Activated CD8-positive, alpha-beta memory T cell treated with anti-CD3 and anti-CD28 coated beads for 36 hours (primary cell): ENCODE results near the gene TECPR1. TPM values are rescaled to one million over a fixed set of nuclear protein-coding genes. Genes with fewer than 3 reads are reported as not detected.

Experiments
- CTCF ChIA-PET: fragments of 350-600 bp; sonication (Branson Sonifier 250); formaldehyde crosslinking; loops from one replicate; lab custom pipeline; 2021; ENCODE audit warnings: antibody characterized with exemption; lab: Charles Lee
- POLR2A ChIA-PET: fragments of 350-600 bp; sonication (Branson Sonifier 250); formaldehyde crosslinking; loops from one replicate; lab custom pipeline; 2021; ENCODE audit warnings: antibody characterized with exemption; lab: Charles Lee
- total RNA-seq, 2 experiments: library from RNA; stranded (reverse); gene quantifications; one replicate each; pipeline ENCODE4 v1.2.3, GENCODE V29; 2021

TECPR1 gene
- total RNA-seq, 2 experiments from 2014 or later, result 25.6 to 32.7 TPM

DNA sequence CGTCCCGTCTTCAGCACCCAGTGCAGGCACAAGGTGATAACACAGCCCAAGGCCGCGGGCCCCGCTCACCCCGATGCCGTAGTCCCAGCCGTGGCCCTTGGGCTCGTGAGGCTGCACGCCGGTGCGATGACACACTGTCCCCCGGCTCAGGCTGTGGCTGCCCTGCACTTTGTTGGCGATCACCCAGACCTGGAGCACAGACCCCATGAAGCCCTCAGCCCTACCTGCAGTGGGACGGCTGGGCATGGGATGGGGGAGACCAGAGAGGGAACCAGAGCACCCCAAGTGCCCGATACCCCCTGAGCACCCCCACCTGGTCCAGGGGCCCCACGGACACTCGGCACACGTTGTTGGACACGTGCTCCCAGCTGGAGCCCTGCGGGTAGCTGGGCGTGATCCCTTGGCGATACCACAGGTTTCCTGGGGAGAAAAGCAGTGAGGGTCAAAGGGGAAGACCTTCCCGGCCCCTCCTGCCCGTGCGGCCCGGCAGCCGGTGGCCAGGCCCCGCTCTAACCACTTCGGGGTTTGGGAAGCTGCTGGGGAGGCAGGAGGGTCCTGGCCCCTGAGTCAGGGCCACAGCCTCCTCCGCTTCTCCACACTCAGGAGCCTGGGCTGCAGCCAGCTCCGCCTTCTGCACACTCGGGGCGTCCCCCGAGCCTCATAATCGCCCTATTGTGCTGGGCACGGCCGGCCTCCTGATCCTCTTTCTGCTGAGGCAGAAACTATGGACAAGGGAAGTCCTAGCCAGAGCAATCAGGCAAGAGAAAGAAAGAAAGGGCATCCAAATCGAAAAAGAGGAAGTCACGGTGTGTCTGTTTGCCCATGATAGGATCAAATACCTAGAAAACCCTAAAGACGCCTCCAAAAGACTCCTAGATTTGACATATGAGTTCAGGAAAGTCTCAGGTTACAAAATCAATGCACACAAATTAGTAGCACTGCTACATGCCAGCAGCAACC is 34.1 kb downstream of the TECPR1 start:
- CTCF ChIA-PET, result no interaction called here
- POLR2A ChIA-PET, result no interaction called here

DNA sequence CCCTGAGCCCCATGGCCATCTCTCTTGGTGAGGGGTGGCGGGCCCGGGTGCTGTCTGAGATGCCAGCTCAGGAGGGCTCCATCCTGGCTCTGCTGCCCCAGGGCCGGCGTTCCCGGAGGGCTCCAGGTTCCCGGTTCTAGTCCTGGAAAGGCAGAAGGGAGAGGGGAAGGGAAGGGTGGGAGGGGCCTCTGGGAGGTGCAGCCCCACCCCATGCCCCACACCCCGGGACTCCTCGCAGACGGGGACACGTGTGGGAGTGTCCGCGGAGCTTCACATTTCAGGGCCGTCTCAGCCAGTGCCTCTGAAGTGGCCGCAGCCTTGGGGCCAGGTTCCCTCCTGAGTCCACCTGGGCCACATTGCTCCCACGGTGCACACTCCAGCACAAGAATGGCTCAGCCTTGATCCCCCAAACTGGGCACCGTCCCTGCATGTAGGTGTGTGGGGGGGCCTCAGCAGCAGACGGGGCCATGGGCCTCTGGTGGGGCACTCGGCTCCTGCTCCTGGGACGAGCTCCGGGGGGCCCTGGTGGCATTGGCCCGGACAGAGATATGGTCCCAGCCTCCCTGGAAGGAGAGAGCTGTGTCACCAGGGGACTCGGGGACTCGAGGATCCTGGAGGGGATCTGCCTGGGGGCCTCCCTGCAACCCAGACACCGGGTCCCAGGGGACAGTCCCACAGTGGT is 35.0 kb downstream of the TECPR1 start:
- CTCF ChIA-PET, result no interaction called here
- POLR2A ChIA-PET, result no interaction called here

DNA sequence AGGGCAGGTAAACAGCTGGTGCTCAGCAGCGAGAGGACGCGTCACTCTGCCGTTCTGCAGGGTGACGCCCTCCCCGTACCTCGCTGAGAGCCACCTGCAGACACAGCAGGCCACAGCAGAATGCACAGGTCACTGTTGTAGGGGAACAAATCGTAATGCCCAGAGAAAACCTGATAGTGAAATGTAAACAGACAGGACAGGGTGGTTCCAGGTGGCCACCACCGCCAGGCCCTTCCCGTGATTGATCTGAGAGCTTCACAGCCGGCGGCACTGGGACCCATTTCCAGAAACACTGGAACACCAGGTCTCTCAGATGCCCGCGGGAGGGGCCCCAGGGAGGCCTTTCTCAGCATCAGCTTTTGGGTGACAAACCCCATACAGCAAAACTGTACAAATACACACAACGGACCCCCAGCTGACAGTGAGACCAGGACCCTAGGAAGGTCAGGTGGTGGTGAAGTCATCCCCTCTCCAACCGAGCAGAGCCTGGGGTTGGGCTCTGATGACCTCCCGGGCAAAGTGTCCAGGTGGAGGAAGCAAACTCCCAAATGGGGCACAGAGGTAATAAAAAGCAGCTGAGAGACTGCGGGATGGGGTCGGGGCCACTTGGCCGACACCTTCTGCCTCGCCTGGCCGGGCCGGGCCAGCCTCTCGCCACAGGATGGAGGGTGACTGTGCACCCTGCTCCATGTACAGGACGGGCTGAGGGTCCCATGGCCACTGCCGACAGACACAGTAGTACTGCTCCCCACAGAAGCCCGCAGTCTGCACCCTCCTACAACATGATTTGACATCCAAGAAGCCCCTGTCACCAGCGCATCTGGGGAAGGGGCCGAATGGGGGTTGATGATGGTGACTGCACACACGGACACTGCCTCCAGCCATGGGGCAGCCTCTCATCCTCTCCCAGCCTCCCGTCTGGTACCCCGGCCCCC is 36.2 kb downstream of the TECPR1 start:
- ChIA-PET POLR2A (no interaction called here), CTCF (no interaction called here)

DNA sequence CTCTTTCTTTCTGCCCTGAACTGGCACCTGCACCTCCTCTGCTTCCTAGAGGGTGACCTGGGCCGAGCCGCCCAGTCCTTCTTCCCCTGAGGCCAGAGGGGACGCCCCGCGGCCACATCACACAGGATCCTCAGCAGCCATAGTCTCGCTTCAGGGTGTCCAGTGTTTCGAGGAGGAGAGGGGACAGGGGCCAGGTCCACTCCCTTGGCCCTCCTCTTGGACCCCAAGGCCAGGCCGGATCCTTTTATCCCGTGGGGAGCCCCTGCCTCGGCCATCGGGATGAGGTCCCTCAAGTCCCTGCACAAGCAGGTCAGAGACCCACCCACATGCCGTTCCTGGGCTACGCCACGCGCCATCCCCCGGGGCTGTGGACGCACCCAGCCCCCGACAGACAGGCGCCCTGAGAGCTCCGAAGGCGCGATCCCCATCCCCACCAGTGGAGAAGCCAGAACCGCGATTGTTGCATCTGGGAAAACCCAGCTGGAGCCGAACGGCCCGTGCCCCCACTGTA is 37.2 kb downstream of the TECPR1 start:
- ChIA-PET POLR2A (no interaction called here), CTCF (no interaction called here)

GRCh38 chr7:98213888-98214810 is 37.9 kb downstream of the TECPR1 start:
- POLR2A ChIA-PET, result no interaction called here

DNA sequence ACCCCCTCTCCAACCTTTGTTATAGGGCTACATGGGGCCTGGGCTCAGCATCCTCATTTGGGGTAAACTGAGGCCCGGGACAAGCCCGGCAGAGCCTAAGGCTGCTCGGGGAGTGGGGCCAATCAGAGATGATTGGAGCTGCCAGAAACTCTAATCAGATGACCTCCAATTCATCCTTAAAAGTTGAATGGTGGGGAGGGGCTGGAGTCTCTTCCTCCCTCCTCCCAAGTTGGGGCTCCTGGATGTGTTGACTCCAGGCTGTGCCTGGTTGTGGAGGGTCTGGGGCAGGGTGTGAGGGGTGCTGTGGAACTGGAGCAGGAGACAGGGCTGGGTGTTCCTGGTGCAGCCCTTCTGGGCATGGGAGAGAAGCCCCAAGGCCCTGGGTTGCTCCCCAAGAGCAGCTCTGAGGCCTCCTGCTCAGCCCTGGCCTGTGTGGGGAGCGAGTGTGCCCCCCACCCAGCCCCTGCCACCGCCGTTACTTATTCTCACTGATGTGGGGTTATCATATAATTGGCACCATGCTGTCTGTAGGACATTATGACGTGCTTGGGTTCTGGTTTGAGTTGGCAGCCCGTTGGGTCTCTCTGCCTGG is 38.6 kb downstream of the TECPR1 start:
- ChIA-PET CTCF (no interaction called here), POLR2A (no interaction called here)

More at GRCh38 chr7:98213888-98214810, 37.9 kb downstream of the TECPR1 start:
- CTCF ChIA-PET, result no interaction called here

DNA sequence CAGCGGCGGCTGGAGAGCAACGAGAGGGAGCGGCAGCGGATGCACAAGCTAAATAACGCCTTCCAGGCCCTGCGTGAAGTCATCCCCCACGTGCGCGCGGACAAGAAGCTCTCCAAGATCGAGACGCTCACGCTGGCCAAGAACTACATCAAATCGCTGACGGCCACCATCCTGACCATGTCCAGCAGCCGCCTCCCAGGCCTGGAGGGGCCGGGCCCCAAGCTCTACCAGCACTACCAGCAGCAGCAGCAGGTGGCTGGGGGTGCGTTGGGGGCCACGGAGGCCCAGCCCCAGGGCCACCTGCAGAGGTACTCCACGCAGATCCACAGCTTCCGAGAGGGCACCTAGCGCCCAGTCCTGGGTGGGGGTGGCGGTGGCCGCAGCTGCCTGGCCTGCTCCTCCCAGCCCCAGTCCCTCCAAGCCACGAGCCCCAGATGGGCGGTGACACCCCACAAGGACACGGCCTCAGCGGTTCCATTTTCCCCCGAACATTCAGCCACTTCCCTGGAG is 39.4 kb downstream of the TECPR1 start:
- ChIA-PET CTCF (no interaction called here), POLR2A (no interaction called here)

DNA sequence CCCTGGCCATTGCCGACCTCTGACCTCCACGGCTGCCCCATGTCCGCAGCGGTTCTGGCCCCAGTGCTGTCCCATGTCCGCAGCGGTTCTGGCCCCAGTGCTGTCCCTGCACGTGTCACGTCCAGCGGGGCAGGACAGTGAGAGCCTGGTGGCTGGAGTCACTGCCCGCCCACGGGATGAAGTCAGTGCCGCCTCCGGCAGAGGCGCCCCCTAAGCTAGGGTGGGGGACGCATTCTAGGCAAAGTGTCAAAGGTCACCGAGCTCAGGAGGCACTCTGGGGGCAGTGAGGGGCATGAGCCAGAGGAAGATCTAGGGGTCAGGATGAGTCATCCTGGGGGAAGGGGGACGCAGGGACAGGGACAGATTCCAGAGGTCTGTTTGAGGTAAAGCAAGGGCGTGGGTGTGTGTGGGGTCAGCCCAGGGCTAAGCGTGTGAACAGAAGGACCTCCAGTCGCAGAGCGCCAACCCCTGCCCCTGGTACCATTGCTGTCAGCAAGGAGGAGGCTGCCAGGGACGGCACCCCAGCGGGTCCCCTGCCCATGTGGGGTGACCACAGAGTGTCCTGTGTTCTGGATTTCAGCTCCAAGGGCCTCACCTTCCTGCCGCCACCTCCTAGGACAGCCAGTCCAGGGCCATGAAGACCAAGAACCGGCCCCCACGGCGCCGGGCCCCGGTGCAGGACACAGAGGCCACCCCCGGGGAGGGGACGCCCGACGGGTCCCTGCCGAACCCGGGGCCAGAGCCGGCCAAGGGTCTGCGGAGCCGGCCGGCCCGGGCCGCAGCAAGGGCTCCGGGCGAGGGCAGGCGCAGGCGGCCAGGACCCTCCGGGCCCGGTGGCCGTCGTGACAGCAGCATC is 40.1 kb downstream of the TECPR1 start:
- ChIA-PET CTCF (interaction anchor here (1.0 kb wide), 1 partner anchor 9 kb away, joined by 3 read pairs; no protein-coding TSS in a partner anchor), POLR2A (interaction anchor here (0.6 kb wide), 1 partner anchor 68 kb away, joined by 14 read pairs; no protein-coding TSS in a partner anchor)

DNA sequence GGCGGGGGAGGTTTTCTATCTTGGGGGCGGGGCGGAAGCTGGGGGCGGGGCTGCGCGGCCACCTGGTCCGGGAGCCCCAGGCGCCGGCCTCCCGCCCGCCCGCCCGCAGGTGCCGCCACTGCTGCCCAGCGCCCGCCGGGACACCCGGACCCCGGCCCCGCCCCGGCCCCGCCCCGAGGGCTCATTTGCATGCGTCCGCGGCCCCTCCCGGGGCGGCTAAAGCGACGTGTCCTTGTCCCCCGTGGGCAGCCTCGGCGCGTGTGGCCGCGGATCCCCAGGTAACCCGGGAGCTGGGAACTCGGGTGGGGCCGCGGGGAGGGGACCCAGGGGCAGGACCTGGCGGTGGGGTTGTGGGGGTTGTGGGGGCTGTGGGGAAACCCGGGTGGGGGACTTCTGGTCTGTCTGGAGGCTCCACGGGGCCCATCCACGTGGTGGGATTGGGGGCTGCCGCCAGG is 40.8 kb downstream of the TECPR1 start, which contains the start of gene BHLHA15:
Gene BHLHA15 (plus strand): TSS at position 219 of the 455 bp plus-strand sequence. CDS start 871 bp downstream, outside the sequence.
- CTCF ChIA-PET, result interaction anchor here (1.0 kb wide), 1 partner anchor 8 kb away, joined by 3 read pairs; no protein-coding TSS in a partner anchor

GRCh38 chr7:98210513-98211220 is 41.4 kb downstream of the TECPR1 start:
- ChIA-PET POLR2A (no interaction called here), CTCF (no interaction called here)

More for the DNA sequence above, 40.8 kb downstream of the TECPR1 start, which contains the start of gene BHLHA15:
- POLR2A ChIA-PET, result interaction anchor here (0.6 kb wide), 1 partner anchor 68 kb away, joined by 14 read pairs; no protein-coding TSS in a partner anchor

DNA sequence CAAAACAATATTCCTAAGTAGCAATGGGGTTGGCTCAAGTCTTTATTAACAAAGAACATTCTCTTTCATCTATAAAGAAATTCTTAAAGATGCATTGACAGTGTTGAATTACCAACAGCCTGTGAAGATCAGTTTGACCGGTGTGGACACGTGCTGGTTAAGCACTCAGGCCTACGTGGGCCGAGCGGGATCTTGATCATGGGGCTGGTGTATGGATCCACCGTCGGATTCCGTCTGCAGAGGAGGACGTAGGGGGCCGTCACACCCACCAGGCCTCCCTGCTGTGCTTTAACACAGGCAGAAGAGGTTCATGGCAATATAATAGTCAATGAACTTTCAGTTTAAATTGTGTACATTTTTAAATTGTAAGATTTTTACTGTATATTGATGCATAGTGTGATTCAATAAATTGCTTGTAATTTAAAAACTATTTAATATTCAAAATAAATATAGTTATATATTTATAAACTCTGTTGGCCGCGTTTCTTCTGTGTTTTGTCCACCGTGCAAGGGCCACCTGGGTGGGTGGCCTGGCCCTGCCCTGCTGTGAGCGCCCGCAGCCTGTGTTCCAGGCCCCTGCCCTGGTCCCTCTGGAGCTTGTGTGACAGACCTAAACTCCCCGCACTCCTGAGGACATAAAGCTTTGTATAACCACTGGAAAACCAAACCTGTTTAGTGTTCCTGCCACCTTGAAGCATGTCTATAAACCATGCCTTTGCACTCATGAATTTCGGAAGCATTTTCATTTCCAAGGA is 42.7 kb downstream of the TECPR1 start:
- ChIA-PET CTCF (no interaction called here), POLR2A (interaction anchor here (0.6 kb wide), 1 partner anchor 8 kb away, joined by 3 read pairs; no protein-coding TSS in a partner anchor)

- ChIA-PET POLR2A (no interaction called here), CTCF (no interaction called here)
Measured at GRCh38 chr7:98206451-98207330, 45.3 kb downstream of the TECPR1 start.

DNA sequence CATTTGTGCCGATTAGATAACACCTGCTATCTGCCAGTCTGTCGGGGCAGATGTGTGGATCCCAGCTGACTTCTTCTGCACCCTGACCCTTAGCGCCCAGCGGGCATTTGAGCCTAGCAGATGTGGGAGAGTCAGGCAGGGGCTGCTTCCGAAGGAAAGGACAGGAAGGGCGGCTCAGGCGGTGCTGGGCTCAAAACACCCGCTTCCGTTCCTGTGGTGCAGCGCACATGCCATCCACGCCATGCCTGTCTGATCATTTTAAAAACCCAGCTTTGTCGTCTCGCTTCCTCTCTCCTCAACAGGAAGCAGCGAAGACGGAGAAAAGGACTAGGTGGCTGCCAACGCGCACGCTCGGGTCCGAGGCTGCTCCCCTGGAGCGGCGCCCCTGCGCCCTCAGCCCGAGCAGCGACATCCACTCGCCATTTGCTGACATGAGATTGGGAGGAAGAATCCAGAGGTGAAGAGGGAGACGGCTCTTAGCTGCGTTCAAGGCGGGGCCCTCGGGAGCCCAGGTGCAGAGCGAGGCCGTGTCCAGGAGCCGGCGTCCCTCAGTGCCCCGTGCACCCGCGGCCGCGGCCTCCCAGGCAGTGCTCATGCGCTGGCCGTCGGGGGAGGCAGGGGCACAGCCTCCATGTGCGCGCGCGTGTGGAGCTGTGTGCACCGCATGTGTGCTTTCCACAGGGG is 46.7 kb downstream of the TECPR1 start:
- ChIA-PET CTCF (no interaction called here), POLR2A (no interaction called here)
